Neural progenitor cell (in vitro differentiated cells): ENCODE data around the gene PREX1. TPM values are rescaled to one million over a fixed set of nuclear protein-coding genes. Genes with fewer than 3 reads are reported as not detected.
"Not testable (repeated sequence)": the region's sequence is repeated elsewhere in the genome, so short reads cannot be mapped to it uniquely, and the experiment has no call there.

ENCODE experiments used
- DNase-seq: peaks from one replicate; pipeline ENCODE4 v3.0.0-alpha.2; 2016; ENCODE audit warnings: low spot score
- H2AFZ ChIP-seq: fragments of 200-600 bp; sonication (generic); replicated peaks from 2 replicates; pipeline ENCODE4 v1.6.1; 2016; ENCODE audit warnings: antibody characterized with exemption
- H3F3A ChIP-seq: fragments of 200-600 bp; sonication (generic); 2 replicates; pipeline ENCODE4 v1.6.1; 2016; ENCODE audit warnings: antibody characterized with exemption, low read depth
- H3K27ac ChIP-seq: fragments of 200-600 bp; sonication (generic); 2 replicates; pipeline ENCODE4 v1.5.1; 2016; ENCODE audit warnings: mild to moderate bottlenecking
- H3K27me3 ChIP-seq: fragments of 200-600 bp; sonication (generic); 2 replicates; pipeline ENCODE4 v1.6.1; 2016; ENCODE audit warnings: mild to moderate bottlenecking, moderate library complexity
- H3K36me3 ChIP-seq: fragments of 200-600 bp; sonication (generic); 2 replicates; pipeline ENCODE4 v1.5.1; 2016
- H3K4me1 ChIP-seq: fragments of 200-600 bp; sonication (generic); 2 replicates; pipeline ENCODE4 v1.6.1; 2016; ENCODE audit warnings: mixed run types
- H3K4me2 ChIP-seq: fragments of 200-600 bp; sonication (generic); 2 replicates; pipeline ENCODE4 v1.6.1; 2016
- H3K4me3 ChIP-seq: fragments of 200-600 bp; sonication (generic); 2 replicates; pipeline ENCODE4 v1.5.1; 2016
- H3K79me2 ChIP-seq: fragments of 200-600 bp; sonication (generic); 2 replicates; pipeline ENCODE4 v1.6.1; 2016; ENCODE audit warnings: low read depth
- H3K9ac ChIP-seq: fragments of 200-600 bp; sonication (generic); 2 replicates; pipeline ENCODE4 v1.6.1; 2016
- H3K9me3 ChIP-seq: fragments of 200-600 bp; sonication (generic); 2 replicates; pipeline ENCODE4 v1.5.1; 2016; ENCODE audit warnings: low read depth
- H4K20me1 ChIP-seq: fragments of 200-600 bp; sonication (generic); 2 replicates; pipeline ENCODE4 v1.6.1; 2016; ENCODE audit warnings: low read depth
- H3K27ac Mint-ChIP-seq: 3 replicates; pipeline ENCODE4 v1.8.0; 2021; ENCODE audit warnings: mixed read lengths
- H3K27me3 Mint-ChIP-seq: 2 replicates; pipeline ENCODE4 v1.8.0; 2022; ENCODE audit warnings: low read depth, mild to moderate bottlenecking, inconsistent platforms, moderate library complexity, mixed read lengths; ENCODE audit not compliant: insufficient read depth
- H3K36me3 Mint-ChIP-seq: 3 replicates; pipeline ENCODE4 v1.8.0; 2021; ENCODE audit warnings: mixed read lengths
- H3K4me1 Mint-ChIP-seq: 3 replicates; pipeline ENCODE4 v1.8.0; 2021; ENCODE audit warnings: mixed read lengths
- H3K4me3 Mint-ChIP-seq: 3 replicates; pipeline ENCODE4 v1.8.0; 2021; ENCODE audit warnings: mild to moderate bottlenecking, moderate library complexity, mixed read lengths
- H3K9me3 Mint-ChIP-seq: 3 replicates; pipeline ENCODE4 v1.8.0; 2020; ENCODE audit warnings: mixed read lengths
- CTCF ChIP-seq: fragments of 200-600 bp; sonication (generic); IDR thresholded peaks from 2 replicates; pipeline ENCODE4 v1.5.1; 2017; ENCODE audit warnings: antibody characterized with exemption, mild to moderate bottlenecking
- EZH2 ChIP-seq: fragments of 200-600 bp; sonication (generic); IDR thresholded peaks from 2 replicates; pipeline ENCODE4 v1.6.1; 2017; ENCODE audit warnings: antibody characterized with exemption, mild to moderate bottlenecking, moderate library complexity
- EZH2phosphoT487 ChIP-seq: fragments of 200-600 bp; sonication (generic); IDR thresholded peaks from 2 replicates; pipeline ENCODE4 v1.6.1; 2017; ENCODE audit warnings: antibody characterized with exemption
- total RNA-seq: library from RNA; depleted of rRNA; stranded (reverse); fragments of >200 nt; gene quantifications from 2 replicates; pipeline ENCODE4 v1.2.3, GENCODE V29; 2015; ENCODE audit warnings: low replicate concordance

PREX1 gene
- total RNA-seq, 1 donor from 2014 or later = 4.5 TPM

- Mint-ChIP-seq H3K9me3 (no peaks in the 10 kb centered on the region), H3K27me3 (peaks cover 4% of the 10 kb centered on the region), H3K36me3 (no peaks in the 10 kb centered on the region), H3K27ac (no peak overlapping the region), H3K4me3 (no peak overlapping the region), H3K4me1 (no peaks in the 10 kb centered on the region)
- no peaks in the 10 kb centered on the region for H3K36me3 ChIP-seq
- no peaks in the 10 kb centered on the region for H3K4me1 ChIP-seq
- H3K79me2 ChIP-seq = no peaks in the 10 kb centered on the region
- no peak for DNase-seq
- H2AFZ ChIP-seq = no peak overlapping the region
- no peaks in the 10 kb centered on the region for H3K9me3 ChIP-seq
- H3K4me3 ChIP-seq = no peak overlapping the region
- no peaks in the 10 kb centered on the region for H4K20me1 ChIP-seq
- H3K4me2 ChIP-seq = no peak overlapping the region
- no peaks in the 10 kb centered on the region for H3K27me3 ChIP-seq
- no peak for TF ChIP-seq CTCF
- TF ChIP-seq EZH2phosphoT487 = no peak
- TF ChIP-seq EZH2 = no peak
- H3F3A ChIP-seq = no peaks in the 10 kb centered on the region
- H3K9ac ChIP-seq = no peak overlapping the region
- H3K27ac ChIP-seq = no peak overlapping the region
Observed at GRCh38 chr20:48875233-48875913, 47.6 kb upstream of the PREX1 start.

DNA sequence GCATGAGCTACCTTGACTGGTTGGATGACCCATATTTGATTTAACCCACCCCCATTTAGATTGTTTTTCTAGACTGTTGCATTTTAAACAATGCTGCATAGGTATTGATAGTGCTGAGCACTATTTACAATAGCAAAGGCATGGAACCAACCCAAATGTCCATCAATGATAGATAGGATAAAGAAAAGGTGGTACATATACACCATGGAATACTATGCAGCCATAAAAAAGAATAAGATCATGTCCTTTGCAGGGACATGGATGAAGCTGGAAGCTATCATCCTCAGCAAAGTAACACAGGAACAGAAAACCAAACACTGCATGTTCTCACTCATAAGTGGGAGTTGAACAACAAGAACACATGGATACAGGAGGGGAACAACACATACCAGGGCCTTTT lies 41.6 kb upstream of the PREX1 start:
- H3K36me3 ChIP-seq, H3K4me3 Mint-ChIP-seq, H3K4me1 ChIP-seq, H3K9me3 ChIP-seq, H3K27me3 ChIP-seq, H3K4me3 ChIP-seq, H3K9ac ChIP-seq, H2AFZ ChIP-seq, H3K36me3 Mint-ChIP-seq, H3K4me2 ChIP-seq, DNase-seq, H3K9me3 Mint-ChIP-seq, H3K4me1 Mint-ChIP-seq, H3K27ac Mint-ChIP-seq, H4K20me1 ChIP-seq, H3K79me2 ChIP-seq, H3F3A ChIP-seq, H3K27ac ChIP-seq: not testable (repeated sequence)
- H3K27me3 Mint-ChIP-seq = peaks cover 15% of the 10 kb centered on the region

DNA sequence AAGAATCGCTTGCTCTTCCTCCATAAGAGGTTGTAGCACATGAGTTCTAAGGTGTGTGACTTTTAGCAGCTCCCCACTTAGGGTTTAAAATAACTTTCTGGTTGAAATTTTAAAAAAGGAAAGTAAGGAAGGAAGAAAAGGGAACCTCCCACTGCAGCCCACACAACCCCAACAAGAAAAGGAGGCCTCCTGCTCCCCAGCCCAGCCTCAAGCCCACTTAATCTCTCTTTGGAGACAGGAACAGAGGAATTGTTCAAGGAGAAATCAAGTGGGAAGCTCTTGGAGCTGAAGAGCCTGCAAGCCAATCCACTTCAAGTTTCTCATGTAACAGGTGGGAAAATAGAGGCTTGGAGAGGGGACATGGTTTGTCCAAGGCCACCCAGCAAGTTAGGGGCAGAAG lies 39.1 kb upstream of the PREX1 start:
- peaks cover 12% of the 10 kb centered on the region for H3K27me3 Mint-ChIP-seq
- H3K4me1 Mint-ChIP-seq = peaks cover 12% of the 10 kb centered on the region
- TF ChIP-seq EZH2 (no peak), EZH2phosphoT487 (no peak), CTCF (no peak)

GRCh38 chr20:48864738-48865318 lies 37.0 kb upstream of the PREX1 start:
- H2AFZ ChIP-seq = no peak overlapping the region
- no peaks in the 10 kb centered on the region for H3K27me3 ChIP-seq
- H4K20me1 ChIP-seq = no peaks in the 10 kb centered on the region
- TF ChIP-seq EZH2phosphoT487 = no peak
- TF ChIP-seq CTCF = no peak
- TF ChIP-seq EZH2 = no peak
- no peaks in the 10 kb centered on the region for H3K9me3 Mint-ChIP-seq
- H3K36me3 Mint-ChIP-seq = no peaks in the 10 kb centered on the region
- no peaks in the 10 kb centered on the region for H3K79me2 ChIP-seq
- H3K9me3 ChIP-seq = no peaks in the 10 kb centered on the region
- H3K36me3 ChIP-seq = no peaks in the 10 kb centered on the region
- H3K4me1 Mint-ChIP-seq = peaks cover 12% of the 10 kb centered on the region
- no peak overlapping the region for H3K9ac ChIP-seq
- no peak overlapping the region for H3K27ac ChIP-seq
- H3F3A ChIP-seq = no peaks in the 10 kb centered on the region
- no peak for DNase-seq
- no peak overlapping the region for H3K4me2 ChIP-seq
- peaks cover 10% of the 10 kb centered on the region for H3K27me3 Mint-ChIP-seq
- H3K4me1 ChIP-seq = peaks cover 5% of the 10 kb centered on the region
- H3K27ac Mint-ChIP-seq = peak overlapping the region; percentile 39
- peak overlapping the region; percentile 45 for H3K4me3 Mint-ChIP-seq
- no peak overlapping the region for H3K4me3 ChIP-seq

More for the DNA sequence above, 39.1 kb upstream of the PREX1 start:
- no peak overlapping the region for H3K4me3 Mint-ChIP-seq
- no peak overlapping the region for H3K4me3 ChIP-seq
- no peaks in the 10 kb centered on the region for H3K9me3 Mint-ChIP-seq
- H3K9ac ChIP-seq = no peak overlapping the region
- DNase-seq = no peak
- no peaks in the 10 kb centered on the region for H3K36me3 Mint-ChIP-seq
- no peaks in the 10 kb centered on the region for H3K27me3 ChIP-seq
- no peak overlapping the region for H2AFZ ChIP-seq
- no peaks in the 10 kb centered on the region for H4K20me1 ChIP-seq
- peaks cover 5% of the 10 kb centered on the region for H3K4me1 ChIP-seq
- no peaks in the 10 kb centered on the region for H3K9me3 ChIP-seq
- H3K4me2 ChIP-seq = no peak overlapping the region
- H3K36me3 ChIP-seq = no peaks in the 10 kb centered on the region
- H3K27ac ChIP-seq = no peak overlapping the region
- H3K79me2 ChIP-seq = no peaks in the 10 kb centered on the region
- H3F3A ChIP-seq = no peaks in the 10 kb centered on the region
- H3K27ac Mint-ChIP-seq = no peak overlapping the region
